ENCODE measurements around the gene TMEM225B. TPM values are rescaled to one million over a fixed set of nuclear protein-coding genes. Genes with fewer than 3 reads are reported as not detected.
"Not testable (repeated sequence)": the region's sequence is repeated elsewhere in the genome, so short reads cannot be mapped to it uniquely, and the experiment has no call there.

TMEM225B gene
- total and polyA plus RNA-seq, 2 experiments from 2014 or later, result 0.24 TPM; not detected in 1

DNA sequence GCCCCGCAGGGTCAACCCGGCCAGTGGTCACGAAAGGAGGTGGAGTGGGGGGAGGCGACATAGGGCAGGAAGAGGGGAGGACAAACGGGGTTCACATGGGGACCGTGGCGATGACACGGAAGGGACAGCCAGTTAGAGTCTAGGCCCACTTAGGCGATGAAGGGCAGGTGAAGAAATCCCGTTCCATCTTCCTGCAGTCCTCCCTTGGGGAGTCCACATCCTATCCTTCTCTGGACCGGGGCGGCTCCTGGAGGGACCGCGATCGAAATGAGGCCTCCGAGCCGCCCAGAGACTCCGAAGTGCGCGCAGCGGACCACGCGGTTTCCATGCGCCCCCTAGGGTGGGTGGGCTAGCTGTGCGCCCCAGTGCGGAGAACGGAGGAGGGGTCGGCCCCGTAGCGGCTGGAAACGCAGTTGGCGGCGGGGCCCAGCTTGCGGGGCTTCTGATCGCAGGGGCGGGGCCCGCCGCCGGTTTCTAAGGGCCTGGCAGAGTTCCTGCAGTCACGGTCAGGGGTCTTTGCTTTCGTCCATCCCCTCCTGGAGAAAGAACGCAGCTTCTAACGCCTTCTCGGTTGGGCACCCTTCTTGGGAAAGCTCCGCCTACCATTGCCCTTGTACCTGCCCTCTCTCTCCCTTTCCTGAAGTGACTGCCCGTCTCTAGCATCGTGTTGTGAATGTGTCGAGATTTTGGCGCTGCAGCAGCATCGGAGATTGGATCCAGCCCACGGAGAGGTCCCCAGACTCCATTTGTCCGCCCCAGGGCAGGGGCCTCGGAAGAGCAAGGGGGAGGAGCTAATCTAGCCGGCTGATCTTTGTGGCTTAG, 17.9 kb upstream of the TMEM225B start:
- in situ Hi-C loops (cut with MboI), result no loop called here
- Histone ChIP-seq H3K4me1 (ENCODE audit: insufficient read depth) (no peaks in the 10 kb centered on the region), H2AFZ (peak overlapping the region; percentile 88), H3K4me3 (peak overlapping the region; percentile 77), H3K9ac (peak overlapping the region; percentile 66), H4K20me1 (ENCODE audit: insufficient read depth) (no peaks in the 10 kb centered on the region), H3K9me2 (ENCODE audit: insufficient read depth) (no peaks in the 10 kb centered on the region), H3K36me3 (ENCODE audit: low read depth) (no peaks in the 10 kb centered on the region), H3F3A (ENCODE audit: insufficient read depth) (peaks cover 41% of the 10 kb centered on the region), H3K27ac (no peak overlapping the region), H3K4me2 (ENCODE audit: unreplicated experiment) (peak overlapping the region; percentile 92), H3K79me2 (ENCODE audit: insufficient read depth) (no peaks in the 10 kb centered on the region), H3K9me3 (ENCODE audit: low read depth) (no peaks in the 10 kb centered on the region), H3K27me3 (replicated peaks; ENCODE audit: insufficient read depth) (no peaks in the 10 kb centered on the region)
- WGBS, 2 experiments (ENCODE audit: low coverage in 1 of 2, low lambda C conversion rate in 2 of 2, missing lambda C conversion rate in 2 of 2), result 2 to 3% methylated on average over 51 to 54 of the region's 54 CpGs
- DNase-seq, result peak; percentile 59
- TF ChIP-seq EZH2 (IDR thresholded peaks at IDR 0.05; ENCODE audit: insufficient read depth, poor library complexity, severe bottlenecking), result no peak
- no peak for TF ChIP-seq EZH2phosphoT487 (IDR thresholded peaks at IDR 0.05; ENCODE audit: insufficient read depth, low read depth)

DNA sequence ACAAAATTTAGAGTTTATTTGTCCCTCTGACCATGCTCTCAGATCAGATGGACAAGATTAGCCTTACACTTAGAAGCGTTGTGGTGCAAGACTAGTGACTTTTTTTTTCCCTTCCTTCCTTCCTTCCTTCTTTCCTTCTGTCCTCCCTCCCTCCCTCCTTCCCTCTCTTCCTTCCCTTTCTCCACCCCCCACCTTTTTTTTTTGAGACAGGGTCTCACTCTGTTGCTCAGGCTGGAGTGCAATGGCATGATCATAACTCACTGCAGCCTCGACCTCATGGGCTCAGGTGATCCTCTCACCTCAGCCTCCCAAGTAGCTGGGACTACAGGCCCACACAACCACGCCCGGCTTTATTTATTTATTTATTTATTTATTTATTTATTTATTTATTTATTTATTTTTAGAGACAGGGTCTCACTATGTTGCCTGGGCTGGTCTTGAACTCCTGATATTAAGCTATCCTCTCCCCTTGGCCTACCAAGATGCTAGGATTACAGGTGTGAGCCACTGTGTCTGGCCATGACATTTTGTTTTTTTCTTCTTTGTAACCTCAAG, 17.2 kb upstream of the TMEM225B start:
- H3K27ac ChIP-seq; H3K36me3 ChIP-seq (ENCODE audit: low read depth); H4K20me1 ChIP-seq (ENCODE audit: insufficient read depth); H3K79me2 ChIP-seq (ENCODE audit: insufficient read depth); H3K27me3 ChIP-seq (replicated peaks; ENCODE audit: insufficient read depth); H3K4me1 ChIP-seq (ENCODE audit: insufficient read depth); H3K9me3 ChIP-seq (ENCODE audit: low read depth); H3K9me2 ChIP-seq (ENCODE audit: insufficient read depth); in situ Hi-C loops (cut with MboI); DNase-seq: not testable (repeated sequence)
- 44 to 48% methylated on average over 4 of the region's 4 CpGs for WGBS, 2 experiments (ENCODE audit: low coverage in 1 of 2, low lambda C conversion rate in 2 of 2, missing lambda C conversion rate in 2 of 2)
- Histone ChIP-seq H3K4me2 (ENCODE audit: unreplicated experiment) (peak overlapping the region; percentile 92), H3K4me3 (peak overlapping the region; percentile 77), H3K9ac (peak overlapping the region; percentile 66), H3F3A (ENCODE audit: insufficient read depth) (peaks cover 34% of the 10 kb centered on the region), H2AFZ (peak overlapping the region; percentile 88)

- no peak for DNase-seq
- H2AFZ ChIP-seq, result no peak overlapping the region
Measured at GRCh38 chr7:99588868-99589267, 9.2 kb upstream of the TMEM225B start.

DNA sequence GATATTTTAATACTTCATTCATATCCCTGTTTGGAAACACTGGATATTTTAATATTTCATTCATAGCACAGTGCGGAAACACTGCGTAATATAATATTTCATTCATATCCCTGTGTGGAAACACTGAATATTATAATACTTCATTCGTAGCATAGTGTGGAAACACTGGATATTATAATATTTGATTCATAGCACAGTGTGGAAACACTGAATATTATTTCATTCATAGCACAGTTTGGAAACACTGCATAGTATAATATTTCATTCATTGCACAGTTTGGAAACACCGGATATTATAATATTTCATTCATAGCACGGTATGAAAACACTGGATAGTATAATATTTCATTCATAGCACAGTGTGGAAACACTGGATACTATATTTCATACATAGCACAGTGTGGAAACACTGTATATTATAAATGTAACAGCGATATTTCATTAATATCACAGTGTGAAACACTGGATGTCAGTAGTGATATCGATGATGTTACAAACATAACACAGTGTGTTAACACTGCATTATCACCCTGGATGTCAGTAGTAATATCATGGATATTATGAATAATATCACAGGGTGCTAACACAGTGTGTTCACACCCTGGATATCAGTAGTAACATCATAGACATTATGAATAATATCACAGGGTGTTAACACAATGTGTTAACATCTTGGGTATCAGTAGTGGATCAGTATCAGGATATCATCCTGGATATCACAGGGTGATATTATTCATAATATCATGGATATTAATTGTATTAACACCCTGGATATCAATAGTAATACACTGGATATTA, 2.9 kb upstream of the TMEM225B start:
- no peak overlapping the region for H3K27ac ChIP-seq
- H3K27me3 ChIP-seq (replicated peaks; ENCODE audit: insufficient read depth), result no peaks in the 10 kb centered on the region
- in situ Hi-C loops (cut with MboI), result no loop called here
- H3K4me2 ChIP-seq (ENCODE audit: unreplicated experiment), result no peak overlapping the region
- no peaks in the 10 kb centered on the region for H3K79me2 ChIP-seq (ENCODE audit: insufficient read depth)
- no peaks in the 10 kb centered on the region for H3F3A ChIP-seq (ENCODE audit: insufficient read depth)
- H3K9me2 ChIP-seq (ENCODE audit: insufficient read depth), result no peaks in the 10 kb centered on the region
- TF ChIP-seq EZH2phosphoT487 (IDR thresholded peaks at IDR 0.05; ENCODE audit: insufficient read depth, low read depth), result no peak
- TF ChIP-seq EZH2 (IDR thresholded peaks at IDR 0.05; ENCODE audit: insufficient read depth, poor library complexity, severe bottlenecking), result no peak
- no peak overlapping the region for H2AFZ ChIP-seq
- H3K4me3 ChIP-seq, result no peak overlapping the region
- DNase-seq, result no peak
- H3K9ac ChIP-seq, result no peak overlapping the region
- H3K36me3 ChIP-seq (ENCODE audit: low read depth), result no peaks in the 10 kb centered on the region
- no peaks in the 10 kb centered on the region for H3K4me1 ChIP-seq (ENCODE audit: insufficient read depth)
- no peaks in the 10 kb centered on the region for H4K20me1 ChIP-seq (ENCODE audit: insufficient read depth)
- no peaks in the 10 kb centered on the region for H3K9me3 ChIP-seq (ENCODE audit: low read depth)
- 58 to 61% methylated on average over 7 of the region's 7 CpGs for WGBS, 2 experiments (ENCODE audit: low coverage in 1 of 2, low lambda C conversion rate in 2 of 2, missing lambda C conversion rate in 2 of 2)

More at GRCh38 chr7:99588868-99589267, 9.2 kb upstream of the TMEM225B start:
- Histone ChIP-seq H3K9ac (no peak overlapping the region), H3K9me2 (ENCODE audit: insufficient read depth) (no peaks in the 10 kb centered on the region), H3K27ac (no peak overlapping the region), H3K27me3 (replicated peaks; ENCODE audit: insufficient read depth) (no peaks in the 10 kb centered on the region), H3K4me1 (ENCODE audit: insufficient read depth) (no peaks in the 10 kb centered on the region), H3K36me3 (ENCODE audit: low read depth) (no peaks in the 10 kb centered on the region), H3K4me3 (no peak overlapping the region), H3K9me3 (ENCODE audit: low read depth) (no peaks in the 10 kb centered on the region), H4K20me1 (ENCODE audit: insufficient read depth) (no peaks in the 10 kb centered on the region), H3F3A (ENCODE audit: insufficient read depth) (no peaks in the 10 kb centered on the region), H3K79me2 (ENCODE audit: insufficient read depth) (no peaks in the 10 kb centered on the region), H3K4me2 (ENCODE audit: unreplicated experiment) (no peak overlapping the region)
- TF ChIP-seq EZH2phosphoT487 (IDR thresholded peaks at IDR 0.05; ENCODE audit: insufficient read depth, low read depth) (no peak), EZH2 (IDR thresholded peaks at IDR 0.05; ENCODE audit: insufficient read depth, poor library complexity, severe bottlenecking) (no peak)
- in situ Hi-C loops (cut with MboI), result no loop called here
- WGBS, 2 experiments (ENCODE audit: low coverage in 1 of 2, low lambda C conversion rate in 2 of 2, missing lambda C conversion rate in 2 of 2), result 85 to 86% methylated on average over 3 of the region's 3 CpGs
